HG03135 (cell line): ENCODE data around the gene CDC42EP4.
"Not testable (repeated sequence)": the region's sequence is repeated elsewhere in the genome, so short reads cannot be mapped to it uniquely, and the experiment has no call there.

Experiments used
- ATAC-seq: cut with Tn5 transposase; IDR thresholded peaks from one replicate; pipeline ENCODE4 v1.9.1; 2021; ENCODE audit warnings: mild to moderate bottlenecking, moderate library complexity; ENCODE audit not compliant: unreplicated experiment

CDC42EP4 gene

DNA sequence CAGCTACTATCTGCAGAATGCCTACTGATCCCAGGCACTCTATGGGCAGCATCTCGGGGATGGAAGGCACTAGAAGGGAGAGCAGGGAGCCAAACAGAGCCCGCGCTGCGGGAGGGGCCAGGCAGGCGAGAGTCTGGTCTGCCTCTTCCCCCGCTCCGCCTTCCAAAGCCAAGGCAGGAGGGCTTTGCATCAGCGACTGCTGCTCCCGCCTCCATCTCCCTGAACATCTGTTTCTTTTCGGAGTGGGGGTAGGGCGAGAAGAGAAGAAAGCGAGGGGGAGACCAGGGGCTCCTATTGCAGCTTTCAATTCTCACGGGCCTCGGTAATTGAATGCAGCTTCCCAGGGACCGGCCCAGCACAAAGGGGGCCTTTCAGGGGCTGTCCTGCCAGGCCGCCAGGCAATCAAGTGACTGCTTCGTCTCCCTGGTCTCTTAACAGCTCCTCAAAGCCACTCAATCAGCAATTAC lies 31.4 kb upstream of the CDC42EP4 start:
- no peak for ATAC-seq

DNA sequence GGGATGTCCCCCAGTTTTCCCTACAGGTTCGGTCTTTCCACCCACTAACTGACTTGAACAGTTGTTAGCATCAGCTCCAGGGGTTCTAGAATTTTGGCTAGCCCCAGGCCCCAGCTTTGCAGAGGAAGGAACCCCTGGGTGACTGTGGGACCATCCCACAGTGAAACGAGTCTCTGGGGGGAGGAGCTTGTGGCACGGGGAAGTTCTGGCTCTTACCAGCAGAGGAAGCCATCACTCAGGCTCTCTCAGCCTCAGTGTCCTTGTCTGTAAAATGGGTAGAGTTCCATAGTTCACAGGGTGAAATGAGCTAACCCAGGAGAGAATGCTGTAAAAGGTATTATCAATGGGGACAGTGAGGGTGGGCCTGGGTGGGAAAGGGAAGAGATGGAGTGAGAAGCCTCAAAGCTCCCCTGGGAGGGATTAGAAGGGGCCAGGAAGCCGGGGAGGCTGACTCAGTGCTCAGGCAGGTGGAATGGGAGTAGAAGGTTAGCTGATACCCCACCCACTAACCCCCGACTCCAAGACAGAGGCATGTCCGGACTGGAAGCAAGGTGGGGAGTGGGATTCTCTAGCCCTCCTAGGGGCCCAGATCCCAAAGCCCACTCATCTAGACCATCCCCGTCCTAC lies 30.9 kb upstream of the CDC42EP4 start:
- no peak for ATAC-seq

DNA sequence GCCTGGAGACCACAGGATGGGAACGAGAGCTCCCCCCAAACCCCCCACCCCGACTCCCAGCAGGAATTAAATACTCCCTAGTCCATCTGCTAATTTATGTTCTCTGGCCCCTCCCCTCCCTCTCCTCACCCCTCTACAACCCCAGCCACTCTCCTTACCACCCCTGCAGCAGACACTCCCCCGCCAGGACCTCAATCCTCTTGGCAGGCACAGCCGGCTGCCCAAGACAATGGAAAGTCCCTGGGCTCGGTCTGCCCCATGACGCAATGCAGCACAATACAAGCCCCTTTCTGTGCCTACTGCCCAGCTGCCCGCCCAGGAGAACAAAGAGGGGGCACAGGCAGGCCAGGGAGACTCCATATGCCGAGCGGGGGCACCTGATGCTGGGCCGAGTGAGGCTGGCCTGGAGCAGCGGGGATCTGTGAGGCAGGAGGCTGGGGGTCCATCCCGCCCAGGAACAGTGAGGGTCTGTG lies 30.3 kb upstream of the CDC42EP4 start:
- no peak for ATAC-seq

- no peak for ATAC-seq
Measured at GRCh38 chr17:73341350-73342049, 29.7 kb upstream of the CDC42EP4 start.

- no peak for ATAC-seq
Measured at GRCh38 chr17:73340093-73340596, 28.3 kb upstream of the CDC42EP4 start.

DNA sequence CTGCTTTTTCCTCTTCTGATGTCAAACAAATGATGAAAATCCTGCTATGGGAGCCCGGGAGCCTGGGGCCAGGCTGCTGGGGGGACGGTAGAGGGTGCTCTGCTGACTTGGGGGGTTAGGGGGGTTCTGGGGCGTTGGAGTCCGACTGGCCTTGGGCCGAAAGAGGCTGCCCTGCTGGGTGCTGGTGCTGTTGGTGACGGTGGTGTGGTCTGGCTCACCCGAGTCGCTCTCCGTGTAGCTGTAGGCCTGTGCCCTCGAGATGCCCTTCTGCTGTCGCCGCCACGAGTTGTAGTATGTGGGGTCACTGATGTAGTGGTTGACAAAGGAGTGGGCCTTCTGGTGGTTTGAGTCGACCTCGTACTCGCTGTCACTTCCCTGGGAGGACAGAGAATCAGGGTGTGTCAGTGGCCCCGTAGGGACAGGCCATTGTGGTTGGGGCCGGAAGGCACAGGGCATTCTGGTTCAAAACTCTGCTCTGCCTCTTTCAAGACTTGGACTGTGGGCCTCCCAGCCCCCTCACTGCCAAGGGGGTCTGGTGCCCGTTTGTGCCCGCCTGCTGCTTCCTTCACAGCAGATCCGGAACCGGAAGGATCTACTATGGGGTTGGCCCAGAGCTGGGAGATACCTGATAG lies 26.9 kb upstream of the CDC42EP4 start:
- ATAC-seq = no peak

- no peak for ATAC-seq
Measured at GRCh38 chr17:73338050-73338521, 26.3 kb upstream of the CDC42EP4 start.

- ATAC-seq = no peak
Measured at GRCh38 chr17:73337330-73337710, 25.5 kb upstream of the CDC42EP4 start.

DNA sequence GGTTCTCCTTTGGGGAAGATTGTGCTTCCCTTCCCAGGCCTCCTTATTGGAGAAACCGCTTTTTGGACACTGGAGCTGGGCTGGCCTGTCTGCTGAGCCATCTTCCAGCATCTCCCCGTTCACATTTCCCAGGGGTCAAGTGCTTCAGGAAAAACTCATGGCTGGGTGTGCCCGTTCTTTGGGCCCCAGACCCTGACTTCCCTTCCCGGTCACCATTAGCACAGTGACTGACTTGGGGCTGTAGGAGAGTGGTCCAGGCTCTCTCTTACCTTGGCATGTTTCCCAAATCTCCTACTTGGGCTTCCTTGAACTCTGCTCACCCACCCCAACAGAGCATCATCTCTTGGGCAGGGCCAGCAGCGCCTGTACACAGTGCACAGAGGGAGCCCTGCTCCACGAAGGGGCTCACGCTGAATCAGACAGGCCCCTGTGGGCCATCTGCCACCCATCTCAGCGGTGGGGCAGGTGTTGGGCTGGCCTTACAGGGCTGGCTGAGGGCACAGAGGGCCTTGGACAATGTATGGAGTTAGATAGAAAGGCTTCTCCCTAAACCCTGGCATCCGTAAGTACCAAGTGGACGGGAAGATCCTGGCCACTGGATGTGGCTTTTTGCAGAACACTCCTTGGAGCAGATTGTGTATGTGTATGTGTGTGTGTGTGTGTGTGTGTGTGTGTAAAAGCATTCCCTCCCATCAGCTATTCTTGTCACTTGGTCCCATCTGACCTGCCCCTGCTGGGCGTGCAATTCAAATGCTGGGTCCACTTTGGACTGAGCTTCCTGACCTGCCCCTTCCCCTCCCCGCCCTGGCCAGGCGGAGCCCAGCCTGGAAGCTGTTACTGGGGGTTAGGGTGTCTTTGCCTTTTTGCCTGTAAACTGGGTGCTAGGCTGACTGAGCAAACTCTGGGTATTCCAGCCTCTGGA lies 24.9 kb upstream of the CDC42EP4 start:
- no peak for ATAC-seq

DNA sequence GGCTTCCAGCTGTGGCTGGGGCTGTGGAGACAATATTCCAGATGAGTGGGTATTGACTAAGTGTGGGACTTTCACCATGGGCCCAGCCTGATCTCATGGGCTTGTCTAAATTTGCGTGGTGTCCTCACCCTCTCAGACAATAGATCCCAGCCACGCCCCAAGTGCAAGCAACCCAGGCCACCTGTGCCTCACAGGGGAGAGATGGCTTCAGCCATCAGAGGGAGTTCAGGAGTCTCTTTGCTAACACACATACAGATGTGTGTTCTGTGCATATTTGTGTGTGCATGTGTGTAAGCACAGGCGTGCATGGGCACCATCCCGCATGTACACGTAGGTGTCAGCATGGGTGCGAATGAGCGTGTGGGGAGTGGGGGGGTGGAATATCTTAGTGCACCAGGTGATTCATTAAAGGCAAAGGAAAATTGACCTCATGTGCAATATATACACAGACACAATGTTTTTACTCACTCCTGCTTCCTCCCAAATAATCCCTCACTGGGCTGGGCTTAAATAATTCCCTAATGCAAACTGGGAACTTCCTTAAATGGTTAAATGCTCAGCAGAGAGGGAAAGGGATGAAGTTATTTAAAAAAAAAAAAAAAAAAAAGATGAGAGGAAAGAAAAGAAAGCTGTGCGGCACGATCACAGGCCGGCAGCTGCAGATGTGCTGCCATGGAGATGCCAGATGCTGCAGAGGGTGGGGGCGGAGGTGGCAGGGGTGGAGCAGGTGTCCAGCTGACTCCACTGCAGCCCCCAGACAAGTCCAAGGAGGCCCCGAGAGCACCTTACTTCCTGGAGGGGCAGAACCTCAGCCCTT lies 24.0 kb upstream of the CDC42EP4 start:
- ATAC-seq = no peak

- no peak for ATAC-seq
Measured at GRCh38 chr17:73334771-73335513, 23.1 kb upstream of the CDC42EP4 start.

DNA sequence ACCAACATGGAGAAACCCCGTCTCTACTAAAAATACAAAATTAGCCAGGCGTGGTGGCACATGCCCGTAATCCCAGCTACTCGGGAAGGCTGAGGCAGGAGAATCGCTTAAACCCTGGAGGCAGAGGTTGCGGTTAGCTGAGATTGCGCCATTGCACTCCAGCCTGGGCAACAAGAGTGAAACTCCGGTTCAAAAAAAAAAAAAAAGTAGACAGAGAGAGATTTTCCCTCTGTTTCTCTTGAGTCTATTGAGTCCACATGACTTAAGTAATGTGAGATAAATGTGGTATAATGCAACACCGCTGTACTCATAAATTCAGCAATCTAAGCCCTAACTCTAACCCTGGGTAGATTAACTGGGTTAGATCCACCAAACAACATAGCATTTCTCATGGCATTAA lies 21.6 kb upstream of the CDC42EP4 start:
- not testable (repeated sequence) for ATAC-seq

DNA sequence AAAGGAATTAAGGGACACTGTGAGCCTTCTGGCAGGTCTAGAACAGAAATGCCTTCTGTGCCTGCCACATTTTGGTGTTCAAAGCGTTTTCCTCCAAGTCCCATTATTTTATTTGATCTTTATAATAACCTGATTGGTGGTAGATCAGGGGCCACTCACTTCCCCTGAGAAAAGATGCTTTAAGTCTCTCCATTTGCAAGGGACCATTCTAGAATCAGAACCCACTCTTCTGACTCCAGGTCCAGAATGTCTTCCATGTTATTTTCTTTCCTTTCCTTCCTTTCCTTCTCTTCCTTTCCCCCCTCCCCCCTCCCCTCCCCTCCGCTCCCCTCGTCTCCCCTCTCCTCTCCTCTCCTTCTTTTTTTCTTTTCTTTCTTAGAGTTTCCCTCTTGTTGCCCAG lies 19.3 kb upstream of the CDC42EP4 start:
- ATAC-seq = no peak

GRCh38 chr17:73327676-73328075 lies 15.9 kb upstream of the CDC42EP4 start:
- ATAC-seq = no peak

GRCh38 chr17:73325527-73325842 lies 13.7 kb upstream of the CDC42EP4 start:
- ATAC-seq = no peak

GRCh38 chr17:73324711-73325526 lies 13.1 kb upstream of the CDC42EP4 start:
- no peak for ATAC-seq

- no peak for ATAC-seq
Measured at GRCh38 chr17:73324160-73324475, 12.3 kb upstream of the CDC42EP4 start.

DNA sequence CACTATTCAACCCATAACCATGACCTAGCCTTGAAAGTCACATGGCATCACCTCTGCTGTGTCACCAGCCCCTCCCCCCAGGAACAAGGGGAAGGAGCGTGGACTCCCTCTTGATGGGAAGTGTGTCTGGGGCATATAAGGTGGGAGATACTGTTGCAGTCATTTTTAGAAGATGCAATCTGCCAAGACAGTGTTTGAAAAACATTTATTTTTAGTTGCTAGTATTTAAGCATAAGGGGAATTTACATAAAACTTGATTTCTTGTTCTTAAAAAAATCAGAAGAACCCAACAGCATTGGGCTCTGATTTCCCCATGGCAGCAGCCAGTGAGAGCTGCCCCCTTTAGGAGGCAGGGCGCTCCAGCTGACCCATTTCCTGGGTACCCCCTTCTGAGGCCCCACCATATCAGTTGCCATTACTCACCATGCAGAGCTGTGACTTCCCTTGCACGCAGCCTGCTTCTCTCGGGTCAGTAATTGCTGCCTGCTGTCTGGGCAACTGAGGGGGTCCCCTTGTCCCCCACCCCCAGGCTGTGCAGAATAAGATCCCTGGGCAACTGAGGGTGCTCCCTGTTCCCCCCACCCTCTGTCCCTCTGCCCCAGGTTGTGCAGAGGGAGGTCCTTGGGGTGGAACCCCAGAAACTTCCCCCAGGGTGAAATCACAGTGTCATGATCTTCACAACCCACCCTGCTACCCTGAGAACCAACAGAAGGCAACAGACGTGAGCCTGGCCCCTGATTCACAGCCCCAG lies 11.8 kb upstream of the CDC42EP4 start:
- no peak for ATAC-seq
